WTC11 (cell line): ENCODE results near the gene ODAD4. TPM values are rescaled to one million over a fixed set of nuclear protein-coding genes. Genes with fewer than 3 reads are reported as not detected.

ENCODE experiments used
- ATAC-seq: fragments of 200-7000 bp; cut with Tn5 transposase; 2 replicates; pipeline ENCODE4 v1.10.0; 2021; ENCODE audit warnings: mild to moderate bottlenecking, moderate library complexity
- CTCF ChIA-PET: fragments of 300-600 bp; sonication (Branson Sonifier 250); formaldehyde crosslinking; loops from one replicate; lab custom pipeline; 2021; ENCODE audit warnings: antibody characterized with exemption; lab: Charles Lee
- POLR2A ChIA-PET: fragments of 350-600 bp; sonication (Branson Sonifier 250); formaldehyde crosslinking; loops from one replicate; lab custom pipeline; 2021; ENCODE audit warnings: antibody characterized with exemption; lab: Charles Lee
- DNase-seq: peaks from one replicate; pipeline ENCODE4 v3.0.0; 2021; ENCODE audit warnings: low spot score
- H3K27ac Mint-ChIP-seq: 2 replicates; pipeline ENCODE4 v1.8.0; 2021; ENCODE audit warnings: mixed read lengths
- H3K27me3 Mint-ChIP-seq: 2 replicates; pipeline ENCODE4 v1.8.0; 2021; ENCODE audit warnings: low read depth, mild to moderate bottlenecking, moderate library complexity, mixed read lengths
- H3K36me3 Mint-ChIP-seq: 2 replicates; pipeline ENCODE4 v1.8.0; 2021; ENCODE audit warnings: mixed read lengths
- H3K4me1 Mint-ChIP-seq: 2 replicates; pipeline ENCODE4 v1.8.0; 2022; ENCODE audit warnings: mixed read lengths
- H3K4me3 Mint-ChIP-seq: 2 replicates; pipeline ENCODE4 v1.8.0; 2021; ENCODE audit warnings: mild to moderate bottlenecking, moderate library complexity, mixed read lengths
- H3K9me3 Mint-ChIP-seq: 2 replicates; pipeline ENCODE4 v1.8.0; 2021; ENCODE audit warnings: mixed read lengths
- ETV6 ChIP-seq: sonication (generic); formaldehyde crosslinking; IDR thresholded peaks from 2 replicates; pipeline ENCODE4 v1.8.1; 2022; ENCODE audit warnings: mild to moderate bottlenecking, missing genetic modification reagents
- GABPB1 ChIP-seq: sonication (generic); formaldehyde crosslinking; IDR thresholded peaks from 2 replicates; pipeline ENCODE4 v1.8.1; 2023; ENCODE audit warnings: mild to moderate bottlenecking, missing genetic modification reagents
- JUN ChIP-seq: sonication (generic); formaldehyde crosslinking; IDR thresholded peaks from 2 replicates; pipeline ENCODE4 v1.8.0; 2023; ENCODE audit warnings: mild to moderate bottlenecking, missing genetic modification reagents
- NFYB ChIP-seq: sonication (generic); formaldehyde crosslinking; conservative IDR thresholded peaks from 2 replicates; pipeline ENCODE4 v1.8.0; 2022; ENCODE audit warnings: low read depth, missing genetic modification reagents
- NR1H2 ChIP-seq: sonication (generic); formaldehyde crosslinking; IDR thresholded peaks from 2 replicates; pipeline ENCODE4 v1.9.0; 2021; ENCODE audit warnings: mild to moderate bottlenecking, moderate library complexity, missing genetic modification reagents
- RELA ChIP-seq: sonication (generic); formaldehyde crosslinking; IDR thresholded peaks from 2 replicates; pipeline ENCODE4 v1.8.1; 2022; ENCODE audit warnings: missing genetic modification reagents, mild to moderate bottlenecking, borderline replicate concordance
- RORB ChIP-seq: fragments of 250-450 bp; sonication (Bioruptor Pico); IDR thresholded peaks from 2 replicates; pipeline ENCODE4 v1.9.0; 2021; ENCODE audit warnings: mild to moderate bottlenecking
- SOX15 ChIP-seq: fragments of 250-450 bp; sonication (Bioruptor Pico); IDR thresholded peaks from 2 replicates; pipeline ENCODE4 v1.9.0; 2021; ENCODE audit warnings: mild to moderate bottlenecking
- TEAD4 ChIP-seq: sonication (generic); formaldehyde crosslinking; IDR thresholded peaks from 2 replicates; pipeline ENCODE4 v1.8.0; 2022; ENCODE audit warnings: mild to moderate bottlenecking, missing genetic modification reagents
- total RNA-seq: library from RNA; stranded (reverse); gene quantifications from 3 replicates; pipeline ENCODE4 v1.2.3, GENCODE V29; 2021
- TF ChIP-seq, protein P1 (sequence below): sonication (generic); formaldehyde crosslinking; IDR thresholded peaks from 2 replicates; pipeline ENCODE4 v1.8.1; 2023; ENCODE audit warnings: mild to moderate bottlenecking, missing genetic modification reagents
- TF ChIP-seq, protein P2 (sequence below): sonication (generic); formaldehyde crosslinking; IDR thresholded peaks from 2 replicates; pipeline ENCODE4 v1.8.1; 2023; ENCODE audit warnings: mild to moderate bottlenecking, missing genetic modification reagents, moderate library complexity
- TF ChIP-seq, protein P3 (sequence below): sonication (generic); formaldehyde crosslinking; IDR thresholded peaks from 2 replicates; pipeline ENCODE4 v1.8.1; 2022; ENCODE audit warnings: mild to moderate bottlenecking, moderate library complexity, missing genetic modification reagents
- TF ChIP-seq, protein P4 (sequence below): fragments of 250-450 bp; sonication (Bioruptor Pico); IDR thresholded peaks from 2 replicates; pipeline ENCODE4 v1.9.0; 2021; ENCODE audit warnings: mild to moderate bottlenecking
- TF ChIP-seq, protein P5 (sequence below): sonication (generic); formaldehyde crosslinking; IDR thresholded peaks from 2 replicates; pipeline ENCODE4 v1.8.1; 2023; ENCODE audit warnings: mild to moderate bottlenecking, missing genetic modification reagents, borderline replicate concordance

The ODAD4 gene
- total RNA-seq, 1 experiment from 2014 or later, result 1.9 TPM

DNA sequence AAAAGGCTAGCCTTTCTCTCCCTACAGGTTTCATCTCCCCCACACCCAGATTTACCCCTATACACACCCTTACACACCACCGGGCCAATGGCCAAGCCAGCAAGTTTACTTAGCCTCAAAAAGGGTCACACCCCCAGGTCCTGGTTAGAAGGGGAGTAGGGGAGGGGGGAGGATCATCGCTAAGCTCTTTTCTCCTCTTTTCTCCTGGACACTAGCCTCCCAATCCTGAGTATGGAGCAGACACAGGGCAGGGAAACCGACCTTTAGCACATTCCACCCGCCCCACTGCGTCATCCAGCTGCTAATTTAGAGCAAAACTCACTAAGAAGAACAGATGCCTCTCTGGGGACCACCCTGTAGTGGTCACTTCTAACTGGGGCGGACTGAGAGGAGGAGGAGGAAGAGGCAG, 16.1 kb upstream of the ODAD4 start:
- TF ChIP-seq NFYB (CRISPR knock-in tag) (no peak), GABPB1 (CRISPR knock-in tag) (0 out of 2 replicates have a peak, but pooled peaks have one; percentile 12), RELA (CRISPR knock-in tag) (no peak), RORB (CRISPR knock-in tag) (no peak), NR1H2 (CRISPR knock-in tag) (no peak), JUN (CRISPR knock-in tag) (no peak)
- TF ChIP-seq, protein P1, sequence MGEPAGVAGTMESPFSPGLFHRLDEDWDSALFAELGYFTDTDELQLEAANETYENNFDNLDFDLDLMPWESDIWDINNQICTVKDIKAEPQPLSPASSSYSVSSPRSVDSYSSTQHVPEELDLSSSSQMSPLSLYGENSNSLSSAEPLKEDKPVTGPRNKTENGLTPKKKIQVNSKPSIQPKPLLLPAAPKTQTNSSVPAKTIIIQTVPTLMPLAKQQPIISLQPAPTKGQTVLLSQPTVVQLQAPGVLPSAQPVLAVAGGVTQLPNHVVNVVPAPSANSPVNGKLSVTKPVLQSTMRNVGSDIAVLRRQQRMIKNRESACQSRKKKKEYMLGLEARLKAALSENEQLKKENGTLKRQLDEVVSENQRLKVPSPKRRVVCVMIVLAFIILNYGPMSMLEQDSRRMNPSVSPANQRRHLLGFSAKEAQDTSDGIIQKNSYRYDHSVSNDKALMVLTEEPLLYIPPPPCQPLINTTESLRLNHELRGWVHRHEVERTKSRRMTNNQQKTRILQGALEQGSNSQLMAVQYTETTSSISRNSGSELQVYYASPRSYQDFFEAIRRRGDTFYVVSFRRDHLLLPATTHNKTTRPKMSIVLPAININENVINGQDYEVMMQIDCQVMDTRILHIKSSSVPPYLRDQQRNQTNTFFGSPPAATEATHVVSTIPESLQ (CRISPR knock-in tag), result no peak
- TF ChIP-seq, protein P2, sequence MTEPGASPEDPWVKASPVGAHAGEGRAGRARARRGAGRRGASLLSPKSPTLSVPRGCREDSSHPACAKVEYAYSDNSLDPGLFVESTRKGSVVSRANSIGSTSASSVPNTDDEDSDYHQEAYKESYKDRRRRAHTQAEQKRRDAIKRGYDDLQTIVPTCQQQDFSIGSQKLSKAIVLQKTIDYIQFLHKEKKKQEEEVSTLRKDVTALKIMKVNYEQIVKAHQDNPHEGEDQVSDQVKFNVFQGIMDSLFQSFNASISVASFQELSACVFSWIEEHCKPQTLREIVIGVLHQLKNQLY (CRISPR knock-in tag), result no peak
- peak overlapping the region; percentile 94 for H3K27ac Mint-ChIP-seq
- POLR2A ChIA-PET, result interaction anchor here (1.3 kb wide), 1 partner anchor 18 kb away, joined by 3 read pairs; no protein-coding TSS in a partner anchor
- no peak overlapping the region for H3K4me3 Mint-ChIP-seq
- DNase-seq, result no peak
- H3K4me1 Mint-ChIP-seq, result peaks cover 41% of the 10 kb centered on the region
- H3K36me3 Mint-ChIP-seq, result peaks cover 43% of the 10 kb centered on the region
- CTCF ChIA-PET, result interaction anchor here (0.6 to 8.6 kb wide), 5 partner anchors 16 to 114 kb away, joined by 3 to 134 read pairs (median 3); partner anchors contain the start of genes DNAJC7 and ODAD4
- no peaks in the 10 kb centered on the region for H3K9me3 Mint-ChIP-seq
- ATAC-seq, result no peak
- no peaks in the 10 kb centered on the region for H3K27me3 Mint-ChIP-seq

DNA sequence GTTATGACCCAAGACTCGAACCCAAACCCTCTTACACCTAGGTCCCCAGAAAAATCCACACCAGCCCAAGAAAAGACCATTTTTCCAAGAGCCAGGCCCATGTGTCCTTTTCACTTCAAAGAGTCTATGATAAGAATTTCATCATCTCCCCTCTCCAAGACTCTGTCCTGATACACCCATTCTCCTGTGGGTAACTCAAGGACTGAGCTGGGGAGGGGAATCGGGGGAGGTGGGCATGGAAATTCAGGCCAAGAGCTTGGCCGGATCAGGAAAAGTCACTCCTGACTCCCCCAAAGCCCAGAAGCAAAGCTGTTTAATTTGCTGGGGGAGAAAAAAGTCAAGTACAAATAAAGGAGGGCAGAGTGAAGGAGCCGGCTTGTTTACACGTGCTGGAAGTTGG, 15.4 kb upstream of the ODAD4 start:
- TF ChIP-seq, protein P3, sequence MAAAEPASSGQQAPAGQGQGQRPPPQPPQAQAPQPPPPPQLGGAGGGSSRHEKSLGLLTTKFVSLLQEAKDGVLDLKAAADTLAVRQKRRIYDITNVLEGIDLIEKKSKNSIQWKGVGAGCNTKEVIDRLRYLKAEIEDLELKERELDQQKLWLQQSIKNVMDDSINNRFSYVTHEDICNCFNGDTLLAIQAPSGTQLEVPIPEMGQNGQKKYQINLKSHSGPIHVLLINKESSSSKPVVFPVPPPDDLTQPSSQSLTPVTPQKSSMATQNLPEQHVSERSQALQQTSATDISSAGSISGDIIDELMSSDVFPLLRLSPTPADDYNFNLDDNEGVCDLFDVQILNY, result no peak
- TF ChIP-seq TEAD4 (CRISPR knock-in tag) (no peak), SOX15 (CRISPR knock-in tag) (no peak), ETV6 (CRISPR knock-in tag) (no peak)
- TF ChIP-seq, protein P1 (CRISPR knock-in tag), result no peak
- TF ChIP-seq, protein P4, sequence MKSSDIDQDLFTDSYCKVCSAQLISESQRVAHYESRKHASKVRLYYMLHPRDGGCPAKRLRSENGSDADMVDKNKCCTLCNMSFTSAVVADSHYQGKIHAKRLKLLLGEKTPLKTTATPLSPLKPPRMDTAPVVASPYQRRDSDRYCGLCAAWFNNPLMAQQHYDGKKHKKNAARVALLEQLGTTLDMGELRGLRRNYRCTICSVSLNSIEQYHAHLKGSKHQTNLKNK (CRISPR knock-in tag), result no peak
- TF ChIP-seq, protein P5, sequence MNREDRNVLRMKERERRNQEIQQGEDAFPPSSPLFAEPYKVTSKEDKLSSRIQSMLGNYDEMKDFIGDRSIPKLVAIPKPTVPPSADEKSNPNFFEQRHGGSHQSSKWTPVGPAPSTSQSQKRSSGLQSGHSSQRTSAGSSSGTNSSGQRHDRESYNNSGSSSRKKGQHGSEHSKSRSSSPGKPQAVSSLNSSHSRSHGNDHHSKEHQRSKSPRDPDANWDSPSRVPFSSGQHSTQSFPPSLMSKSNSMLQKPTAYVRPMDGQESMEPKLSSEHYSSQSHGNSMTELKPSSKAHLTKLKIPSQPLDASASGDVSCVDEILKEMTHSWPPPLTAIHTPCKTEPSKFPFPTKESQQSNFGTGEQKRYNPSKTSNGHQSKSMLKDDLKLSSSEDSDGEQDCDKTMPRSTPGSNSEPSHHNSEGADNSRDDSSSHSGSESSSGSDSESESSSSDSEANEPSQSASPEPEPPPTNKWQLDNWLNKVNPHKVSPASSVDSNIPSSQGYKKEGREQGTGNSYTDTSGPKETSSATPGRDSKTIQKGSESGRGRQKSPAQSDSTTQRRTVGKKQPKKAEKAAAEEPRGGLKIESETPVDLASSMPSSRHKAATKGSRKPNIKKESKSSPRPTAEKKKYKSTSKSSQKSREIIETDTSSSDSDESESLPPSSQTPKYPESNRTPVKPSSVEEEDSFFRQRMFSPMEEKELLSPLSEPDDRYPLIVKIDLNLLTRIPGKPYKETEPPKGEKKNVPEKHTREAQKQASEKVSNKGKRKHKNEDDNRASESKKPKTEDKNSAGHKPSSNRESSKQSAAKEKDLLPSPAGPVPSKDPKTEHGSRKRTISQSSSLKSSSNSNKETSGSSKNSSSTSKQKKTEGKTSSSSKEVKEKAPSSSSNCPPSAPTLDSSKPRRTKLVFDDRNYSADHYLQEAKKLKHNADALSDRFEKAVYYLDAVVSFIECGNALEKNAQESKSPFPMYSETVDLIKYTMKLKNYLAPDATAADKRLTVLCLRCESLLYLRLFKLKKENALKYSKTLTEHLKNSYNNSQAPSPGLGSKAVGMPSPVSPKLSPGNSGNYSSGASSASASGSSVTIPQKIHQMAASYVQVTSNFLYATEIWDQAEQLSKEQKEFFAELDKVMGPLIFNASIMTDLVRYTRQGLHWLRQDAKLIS (CRISPR knock-in tag), result no peak
- H3K9me3 Mint-ChIP-seq, result no peaks in the 10 kb centered on the region
- H3K27ac Mint-ChIP-seq, result peak overlapping the region; percentile 94
- POLR2A ChIA-PET, result interaction anchor here (1.3 kb wide), 1 partner anchor 44 kb away, joined by 3 read pairs; no protein-coding TSS in a partner anchor
- DNase-seq (no peak), ATAC-seq (no peak)
- peaks cover 37% of the 10 kb centered on the region for H3K36me3 Mint-ChIP-seq
- no peak overlapping the region; the same call in 1 of the 2 replicates for H3K4me3 Mint-ChIP-seq
- no peaks in the 10 kb centered on the region for H3K27me3 Mint-ChIP-seq
- CTCF ChIA-PET, result interaction anchor here (1.0 to 8.6 kb wide), 3 partner anchors 15 to 102 kb away, joined by 3 to 134 read pairs (median 21); partner anchors contain the start of genes DNAJC7 and ODAD4
- peaks cover 47% of the 10 kb centered on the region for H3K4me1 Mint-ChIP-seq
